ENCODE results near the gene DLG2.
"Not testable (repeated sequence)": the region's sequence is repeated elsewhere in the genome, so short reads cannot be mapped to it uniquely, and the experiment has no call there.

DLG2 gene

DNA sequence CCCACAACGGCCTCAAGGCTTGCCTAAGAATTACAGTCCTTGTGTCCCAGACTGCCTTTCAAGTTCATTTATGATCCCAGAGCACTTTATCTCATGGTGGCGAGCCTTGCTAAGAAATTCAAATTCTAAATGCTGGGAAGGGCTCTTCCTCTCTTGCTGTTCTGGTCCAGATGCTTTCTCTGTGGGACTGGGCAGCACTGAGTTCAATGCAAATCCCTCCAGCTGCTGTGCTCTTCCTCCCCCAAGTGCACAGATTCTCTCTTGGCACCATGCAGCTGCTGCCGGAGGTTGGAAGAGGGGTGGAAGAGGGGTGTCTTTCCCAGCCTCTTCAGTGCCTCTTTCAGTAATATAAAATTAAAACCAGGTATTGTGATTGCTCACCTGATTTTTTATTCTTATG, 828.0 kb downstream of the DLG2 start:
- TF ChIP-seq, protein P1, sequence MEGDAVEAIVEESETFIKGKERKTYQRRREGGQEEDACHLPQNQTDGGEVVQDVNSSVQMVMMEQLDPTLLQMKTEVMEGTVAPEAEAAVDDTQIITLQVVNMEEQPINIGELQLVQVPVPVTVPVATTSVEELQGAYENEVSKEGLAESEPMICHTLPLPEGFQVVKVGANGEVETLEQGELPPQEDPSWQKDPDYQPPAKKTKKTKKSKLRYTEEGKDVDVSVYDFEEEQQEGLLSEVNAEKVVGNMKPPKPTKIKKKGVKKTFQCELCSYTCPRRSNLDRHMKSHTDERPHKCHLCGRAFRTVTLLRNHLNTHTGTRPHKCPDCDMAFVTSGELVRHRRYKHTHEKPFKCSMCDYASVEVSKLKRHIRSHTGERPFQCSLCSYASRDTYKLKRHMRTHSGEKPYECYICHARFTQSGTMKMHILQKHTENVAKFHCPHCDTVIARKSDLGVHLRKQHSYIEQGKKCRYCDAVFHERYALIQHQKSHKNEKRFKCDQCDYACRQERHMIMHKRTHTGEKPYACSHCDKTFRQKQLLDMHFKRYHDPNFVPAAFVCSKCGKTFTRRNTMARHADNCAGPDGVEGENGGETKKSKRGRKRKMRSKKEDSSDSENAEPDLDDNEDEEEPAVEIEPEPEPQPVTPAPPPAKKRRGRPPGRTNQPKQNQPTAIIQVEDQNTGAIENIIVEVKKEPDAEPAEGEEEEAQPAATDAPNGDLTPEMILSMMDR (IDR thresholded peaks at IDR 0.05; ENCODE audit: insufficient read depth, missing control alignments) = no peak
- no peak for FAIRE-seq
- DNase-seq (ENCODE audit: insufficient read length, low spot score) = no peak

DNA sequence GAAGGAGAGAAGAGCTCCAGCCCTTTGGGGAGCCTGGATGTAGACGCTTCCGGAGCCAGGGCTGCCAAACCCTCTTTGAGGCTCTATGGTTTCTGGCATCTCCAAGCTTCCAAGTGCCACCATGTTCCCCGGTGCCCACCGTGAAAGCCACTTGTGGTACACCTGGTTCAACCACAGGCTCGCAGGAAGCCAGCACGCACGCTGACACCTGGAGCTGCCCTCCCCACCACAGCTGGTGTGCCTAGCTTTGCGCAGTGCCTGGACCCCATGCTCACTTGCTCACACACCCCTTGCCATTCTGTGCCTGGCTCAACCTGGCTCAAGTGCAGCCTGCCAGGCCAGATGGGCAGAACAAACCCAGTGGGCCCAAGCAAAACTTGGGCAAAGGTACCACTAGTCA, 831.4 kb downstream of the DLG2 start:
- FAIRE-seq (no peak), DNase-seq (ENCODE audit: insufficient read length, low spot score) (no peak)
- TF ChIP-seq, protein P1 (IDR thresholded peaks at IDR 0.05; ENCODE audit: insufficient read depth, missing control alignments) = no peak

DNA sequence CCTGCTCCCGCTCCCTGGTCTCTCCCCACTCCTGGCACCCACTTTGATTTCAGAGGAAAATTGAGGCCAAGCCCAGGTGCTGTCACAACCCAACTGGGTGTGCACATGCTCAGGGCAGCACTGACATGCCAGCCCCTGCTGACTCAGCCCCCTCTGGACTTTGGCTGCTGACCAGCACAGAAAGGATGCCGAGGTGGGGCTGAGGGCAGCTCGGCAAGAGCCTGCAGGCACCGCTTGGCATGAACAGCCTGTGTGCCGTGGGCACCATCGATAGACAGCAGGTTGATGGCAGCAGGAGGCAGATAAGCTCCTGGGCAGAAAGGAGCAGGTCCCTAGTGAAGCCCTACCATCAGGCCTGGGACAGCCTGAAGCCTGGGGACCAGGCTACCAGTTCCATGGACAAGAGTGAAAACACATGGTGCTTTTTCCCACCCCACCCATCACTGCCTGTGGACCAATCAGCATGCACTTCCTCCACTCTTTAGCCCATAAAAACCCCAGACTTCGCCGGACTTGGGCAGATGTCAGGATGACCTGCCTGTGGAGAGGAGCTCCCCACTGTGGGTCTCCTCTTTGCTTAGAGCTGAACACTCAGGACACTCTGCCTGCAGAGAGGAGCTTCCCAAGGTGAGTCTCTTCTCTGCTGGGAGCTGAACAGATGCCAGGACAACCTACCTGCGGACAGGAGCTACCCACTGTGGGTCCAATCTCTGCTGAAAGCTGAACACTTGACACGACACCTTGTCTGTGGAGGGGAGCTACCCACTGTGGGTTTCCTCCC, 832.3 kb downstream of the DLG2 start:
- TF ChIP-seq, protein P1 (IDR thresholded peaks at IDR 0.05; ENCODE audit: insufficient read depth, missing control alignments) = no peak
- DNase-seq (ENCODE audit: insufficient read length, low spot score) (no peak), FAIRE-seq (no peak)

DNA sequence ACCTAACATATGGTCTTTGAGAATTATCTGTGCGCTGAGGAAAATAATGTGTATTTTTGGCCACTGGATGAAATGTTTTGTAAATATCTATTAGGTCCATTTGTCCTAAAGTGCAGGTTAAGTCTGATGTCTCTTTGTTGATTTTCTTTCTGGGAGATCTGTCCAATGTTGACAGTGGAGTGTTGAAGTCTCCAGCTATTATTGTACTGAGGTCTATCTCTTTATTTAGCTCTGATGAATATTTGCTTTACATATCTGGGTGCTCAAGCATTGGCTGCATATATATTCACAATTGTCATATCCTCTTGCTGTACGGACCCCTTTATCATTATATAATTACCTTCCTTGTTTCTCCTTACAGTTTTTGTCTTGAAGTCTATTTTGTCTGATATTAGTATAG, 833.8 kb downstream of the DLG2 start:
- FAIRE-seq (no peak), DNase-seq (ENCODE audit: insufficient read length, low spot score) (no peak)
- TF ChIP-seq, protein P1 (IDR thresholded peaks at IDR 0.05; ENCODE audit: insufficient read depth, missing control alignments) = no peak

DNA sequence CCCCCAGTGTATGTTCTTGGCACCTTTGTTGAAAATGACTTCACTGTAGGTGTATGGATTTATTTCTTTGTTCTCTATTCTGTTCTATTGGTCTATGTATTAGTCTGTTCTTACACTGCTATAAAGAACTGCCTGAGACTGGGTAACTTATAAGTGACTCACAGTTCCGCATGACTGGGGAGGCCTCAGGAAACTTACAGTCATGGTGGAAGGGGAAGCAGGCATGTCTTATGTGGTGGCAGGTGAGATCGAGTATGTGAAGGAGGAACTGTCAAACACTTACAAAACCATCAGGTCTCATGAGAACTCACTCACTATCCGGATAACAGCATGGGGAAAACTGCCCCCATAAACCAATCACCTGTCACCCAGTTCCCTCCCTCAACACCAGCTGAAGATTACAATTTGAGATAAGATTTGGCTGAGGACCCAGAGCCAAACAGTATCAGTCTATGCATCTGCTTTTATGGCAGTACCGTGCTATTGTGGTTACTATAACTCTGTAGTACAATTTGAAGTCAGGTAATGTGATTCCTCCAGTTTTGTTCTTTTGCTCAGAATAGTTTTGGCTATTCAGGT, 836.2 kb downstream of the DLG2 start:
- TF ChIP-seq, protein P1 (IDR thresholded peaks at IDR 0.05; ENCODE audit: insufficient read depth, missing control alignments) = no peak
- no peak for FAIRE-seq
- no peak for DNase-seq (ENCODE audit: insufficient read length, low spot score)

DNA sequence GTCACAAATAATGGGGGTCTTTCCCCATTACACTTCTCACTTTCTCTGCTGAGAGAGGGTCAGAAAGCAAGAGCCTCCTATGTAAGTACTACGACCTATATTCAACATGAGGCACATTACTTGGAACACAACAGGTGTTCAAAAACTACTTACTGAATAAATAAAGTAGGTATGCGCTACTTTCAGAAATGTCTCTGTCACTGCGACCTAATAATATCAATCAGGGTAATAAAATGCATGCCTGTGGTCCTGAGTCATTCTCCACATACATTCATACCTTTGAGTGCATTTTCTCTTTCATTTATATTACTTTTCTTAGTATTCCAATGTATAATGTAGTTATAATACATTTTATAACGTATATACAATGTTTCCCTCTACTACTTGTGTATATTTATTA, 838.9 kb downstream of the DLG2 start:
- FAIRE-seq = no peak

DNA sequence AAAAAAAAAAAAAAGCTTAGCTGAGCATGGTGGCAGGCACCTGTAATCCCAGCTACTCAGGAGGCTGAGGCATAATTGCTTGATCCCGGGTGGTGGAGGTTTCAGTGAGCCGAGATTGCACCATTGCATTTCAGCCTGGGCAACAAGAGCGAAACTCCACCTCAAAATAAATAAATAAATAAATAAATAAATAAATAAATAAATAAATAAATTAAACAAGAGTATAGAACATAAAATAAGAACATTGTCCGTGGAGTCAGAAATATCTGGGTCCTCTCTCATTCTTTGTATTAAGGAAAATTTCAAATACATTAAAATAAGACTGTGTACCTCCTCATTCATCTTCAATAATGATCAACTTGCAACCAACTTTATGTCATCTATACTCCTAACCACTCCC, 843.0 kb downstream of the DLG2 start:
- FAIRE-seq; DNase-seq (ENCODE audit: insufficient read length, low spot score): not testable (repeated sequence)

More for the DNA sequence above, 838.9 kb downstream of the DLG2 start:
- TF ChIP-seq, protein P1 (IDR thresholded peaks at IDR 0.05; ENCODE audit: insufficient read depth, missing control alignments) = no peak
- no peak for DNase-seq (ENCODE audit: insufficient read length, low spot score)
